OCI-M2 (cell line): ENCODE data around the gene PPIF.

Experiments
- DNase-seq: peaks from one replicate; lab custom pipeline; 2025; ENCODE audit not compliant: unreplicated experiment; lab: John Stamatoyannopoulos, UW

Gene PPIF

GRCh38 chr10:79347894-79348639, 798 bp downstream of the PPIF start:
- no peak for DNase-seq

GRCh38 chr10:79348640-79348988, 1.3 kb downstream of the PPIF start:
- DNase-seq: no peak

GRCh38 chr10:79349072-79349491, 1.8 kb downstream of the PPIF start:
- no peak for DNase-seq

GRCh38 chr10:79349766-79350406, 2.6 kb downstream of the PPIF start:
- no peak for DNase-seq

GRCh38 chr10:79350407-79351154, 3.3 kb downstream of the PPIF start:
- no peak for DNase-seq

GRCh38 chr10:79351332-79351731, 4.1 kb downstream of the PPIF start:
- DNase-seq: no peak

- no peak for DNase-seq
Measured at GRCh38 chr10:79352035-79352877, 5.0 kb downstream of the PPIF start.

- no peak for DNase-seq
Measured at GRCh38 chr10:79353000-79353406, 5.7 kb downstream of the PPIF start.

- DNase-seq: no peak
Measured at GRCh38 chr10:79353726-79354125, 6.5 kb downstream of the PPIF start.

- DNase-seq: no peak
Measured at GRCh38 chr10:79354141-79354540, 6.9 kb downstream of the PPIF start.

GRCh38 chr10:79354615-79355014, 7.3 kb downstream of the PPIF start:
- no peak for DNase-seq

GRCh38 chr10:79355420-79356017, 8.2 kb downstream of the PPIF start:
- no peak for DNase-seq

- DNase-seq: no peak
Measured at GRCh38 chr10:79356104-79356503, 8.8 kb downstream of the PPIF start.

GRCh38 chr10:79357180-79357579, 9.9 kb downstream of the PPIF start:
- DNase-seq: no peak

GRCh38 chr10:79358811-79359210, 11.5 kb downstream of the PPIF start:
- no peak for DNase-seq

- DNase-seq: no peak
Measured at GRCh38 chr10:79359816-79360498, 12.7 kb downstream of the PPIF start.

GRCh38 chr10:79360499-79361342, 13.5 kb downstream of the PPIF start:
- DNase-seq: no peak

- no peak for DNase-seq
Measured at GRCh38 chr10:79361726-79362397, 14.6 kb downstream of the PPIF start.
